HG02678 (cell line): ENCODE results near the gene SLC6A19.

Source experiments
- ATAC-seq: cut with Tn5 transposase; IDR thresholded peaks from one replicate; pipeline ENCODE4 v1.9.1; 2021; ENCODE audit warnings: mild to moderate bottlenecking, moderate library complexity; ENCODE audit not compliant: unreplicated experiment

SLC6A19 gene

GRCh38 chr5:1241509-1242080, 40.2 kb downstream of the SLC6A19 start:
- ATAC-seq: no peak

- no peak for ATAC-seq
Observed at GRCh38 chr5:1242733-1243486, 41.5 kb downstream of the SLC6A19 start.

- ATAC-seq: no peak
Observed at GRCh38 chr5:1243487-1244130, 42.2 kb downstream of the SLC6A19 start.

- ATAC-seq: no peak
Observed at GRCh38 chr5:1244255-1244654, 42.9 kb downstream of the SLC6A19 start.

- ATAC-seq: no peak
Observed at GRCh38 chr5:1244976-1245375, 43.6 kb downstream of the SLC6A19 start.

- no peak for ATAC-seq
Observed at GRCh38 chr5:1245905-1246576, 44.6 kb downstream of the SLC6A19 start.

- no peak for ATAC-seq
Observed at GRCh38 chr5:1246711-1247431, 45.5 kb downstream of the SLC6A19 start.

- no peak for ATAC-seq
Observed at GRCh38 chr5:1247811-1248210, 46.4 kb downstream of the SLC6A19 start.

- no peak for ATAC-seq
Observed at GRCh38 chr5:1249366-1250280, 48.2 kb downstream of the SLC6A19 start.

GRCh38 chr5:1251678-1252580, 50.5 kb downstream of the SLC6A19 start:
- ATAC-seq: no peak

GRCh38 chr5:1252681-1253080, 51.3 kb downstream of the SLC6A19 start:
- ATAC-seq: no peak

GRCh38 chr5:1253456-1254105, 52.2 kb downstream of the SLC6A19 start:
- no peak for ATAC-seq

- ATAC-seq: no peak
Observed at GRCh38 chr5:1254196-1254595, 52.8 kb downstream of the SLC6A19 start.

GRCh38 chr5:1255081-1255561, 53.7 kb downstream of the SLC6A19 start:
- ATAC-seq: no peak

GRCh38 chr5:1256776-1257175, 55.4 kb downstream of the SLC6A19 start:
- no peak for ATAC-seq

GRCh38 chr5:1257363-1257762, 56.0 kb downstream of the SLC6A19 start:
- ATAC-seq: no peak

- ATAC-seq: no peak
Observed at GRCh38 chr5:1257841-1258240, 56.4 kb downstream of the SLC6A19 start.

- no peak for ATAC-seq
Observed at GRCh38 chr5:1259806-1260480, 58.5 kb downstream of the SLC6A19 start.
